Lung (tissue), 12 donors: ENCODE data around the gene GHRL. TPM values are rescaled to one million over a fixed set of nuclear protein-coding genes. Genes with fewer than 3 reads are reported as not detected.

ENCODE experiments used
- ATAC-seq: fragments of 200-7000 bp; cut with Tn5 transposase; one replicate; pipeline ENCODE4 v1.9.1; 2020; ENCODE audit warnings: moderate number of reproducible peaks; ENCODE audit not compliant: insufficient read depth, low FRiP score
- DNase-seq, 3 donors: peaks; one replicate each; pipeline ENCODE4 v3.0.0-alpha.2; 2013 to 2017
- H3K27ac ChIP-seq, 2 donors: one replicate each; pipeline ENCODE4 v1.5.1; 2013; ENCODE audit warnings: mild to moderate bottlenecking in 2 of 2, moderate library complexity in 2 of 2, control low read depth in 1 of 2, inconsistent platforms in 1 of 2, low read depth in 1 of 2, low read length in 1 of 2
- H3K27me3 ChIP-seq, 3 donors: one replicate each; pipeline ENCODE4 v1.5.1; 2013; ENCODE audit warnings: low read length in 2 of 3; ENCODE audit not compliant: control insufficient read depth in 3 of 3, insufficient read depth in 3 of 3
- H3K36me3 ChIP-seq, 4 donors: one replicate each; pipeline ENCODE4 v1.5.1; 2013; ENCODE audit warnings: low read length in 4 of 4, mild to moderate bottlenecking in 1 of 4, moderate library complexity in 1 of 4; ENCODE audit not compliant: control insufficient read depth in 4 of 4, insufficient read depth in 4 of 4
- H3K4me1 ChIP-seq, 5 donors: one replicate each; pipeline ENCODE4 v1.5.1; 2013; ENCODE audit warnings: low read length in 5 of 5, mild to moderate bottlenecking in 2 of 5, moderate library complexity in 1 of 5; ENCODE audit not compliant: control insufficient read depth in 5 of 5, insufficient read depth in 5 of 5
- H3K4me3 ChIP-seq: one replicate; pipeline ENCODE4 v1.5.1; 2013; ENCODE audit warnings: mild to moderate bottlenecking, control low read depth, moderate library complexity
- H3K9ac ChIP-seq, 2 donors: one replicate each; pipeline ENCODE4 v1.5.1; 2013; ENCODE audit warnings: low read length in 2 of 2, control low read depth in 1 of 2; ENCODE audit not compliant: insufficient read depth in 1 of 2
- H3K9me3 ChIP-seq, 4 donors: one replicate each; pipeline ENCODE4 v1.5.1; 2013; ENCODE audit warnings: low read length in 3 of 4, mild to moderate bottlenecking in 1 of 4, moderate library complexity in 1 of 4; ENCODE audit not compliant: control insufficient read depth in 4 of 4, insufficient read depth in 3 of 4
- CTCF ChIP-seq: IDR thresholded peaks from 2 replicates; pipeline ENCODE4 v1.5.1; 2012; ENCODE audit warnings: mild to moderate bottlenecking; ENCODE audit errors: control extremely low read depth, extremely low read depth
- WGBS, 2 donors: extraction: QIAGEN DNeasy Blood & Tissue Kit; methylation state at CpG; one replicate each; pipeline ENCODE4 v1.1.7; 2013; 5-methylcytosine and 5-hydroxymethylcytosine counted together
- polyA plus RNA-seq, 2 donors: library from polyadenylated mRNA; stranded (reverse); fragments of 200-250 nt; gene quantifications; one replicate each; pipeline ENCODE4 v1.2.1, GENCODE V29; 2013
- total RNA-seq, 2 donors: library from RNA; depleted of rRNA in 1 of 2; stranded (reverse); fragments of >200 nt in 1 of 2; gene quantifications; one replicate each; pipeline ENCODE4 v1.2.1, GENCODE V29; 2014 to 2021
- donor health status: control.
- donor health status: control.
- donor health status: Bipolar disorder and iron deficiency.
- donor health status: healthy.
- donor health status: DM: yes; HTN: yes; CAD: no.

GHRL gene
- total and polyA plus RNA-seq, 4 donors = 5.4 to 28.2 (median 10.7) TPM

DNA sequence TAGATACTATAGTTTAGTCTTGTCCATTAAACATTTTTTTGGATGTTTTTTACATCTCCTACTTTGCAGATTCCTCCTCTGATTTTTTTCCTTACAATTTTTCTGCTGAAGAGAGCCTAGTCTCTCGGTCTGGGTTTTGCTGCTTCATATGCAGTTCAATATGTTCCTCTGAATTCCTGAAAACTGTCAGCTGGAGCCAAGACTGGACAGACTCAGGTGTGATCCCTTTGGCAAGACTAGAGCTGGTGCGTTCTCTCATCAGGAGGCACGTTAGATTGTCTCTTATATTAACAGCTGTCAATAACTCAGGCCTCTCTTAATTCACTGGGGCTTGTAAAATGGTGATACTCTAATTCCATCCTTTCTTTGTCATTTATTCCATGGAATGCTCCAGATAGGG is 13.4 kb upstream of the GHRL start:
- Histone ChIP-seq H3K36me3 (peaks cover 39 to 55% (median 43%) of the 10 kb centered on the region in 4 donors), H3K4me3 (no peak overlapping the region), H3K27ac (no peak overlapping the region), H3K9me3 (no peaks in the 10 kb centered on the region), H3K9ac (no peak overlapping the region), H3K27me3 (no peaks in the 10 kb centered on the region), H3K4me1 (peaks cover 0 to 1% (median 0%) of the 10 kb centered on the region in 5 donors)
- TF ChIP-seq CTCF = no peak
- DNase-seq = no peak
- ATAC-seq = no peak
- WGBS, 2 donors = 94 to 96% methylated on average over 3 of the region's 3 CpGs

DNA sequence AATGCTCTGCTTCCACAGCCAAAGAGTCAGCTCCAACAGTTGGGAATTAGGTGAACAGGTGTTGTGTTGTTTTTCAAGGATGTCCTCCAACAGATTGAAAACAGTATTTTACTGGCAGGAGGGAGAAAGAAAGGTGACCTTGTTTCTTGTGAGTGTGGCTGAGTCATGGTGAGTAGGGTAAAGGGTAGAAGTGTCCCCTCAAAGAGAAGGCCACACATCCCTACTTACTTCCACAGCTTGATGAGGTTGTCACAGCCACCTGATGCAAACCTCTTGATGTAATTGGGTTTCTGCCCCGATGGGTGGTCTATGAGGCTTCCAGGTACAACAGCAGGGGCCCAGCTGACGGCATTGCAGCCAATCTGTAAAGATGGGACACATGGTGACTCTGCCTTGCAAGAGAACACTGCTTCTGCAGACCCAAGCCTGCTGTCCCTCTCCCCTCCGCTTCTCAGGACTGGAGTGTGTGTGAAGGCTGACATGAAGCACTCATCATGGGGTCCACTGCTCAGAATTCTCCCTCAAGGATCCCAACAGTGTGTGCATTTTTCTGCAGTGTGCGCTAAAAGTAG is 12.7 kb upstream of the GHRL start:
- 94 to 97% methylated on average over 4 of the region's 4 CpGs for WGBS, 2 donors
- no peaks in the 10 kb centered on the region for H3K9me3 ChIP-seq
- no peak for ATAC-seq
- no peaks in the 10 kb centered on the region for H3K27me3 ChIP-seq
- no peak overlapping the region for H3K27ac ChIP-seq
- H3K36me3 ChIP-seq = peaks cover 42 to 59% (median 45%) of the 10 kb centered on the region in 4 donors
- no peak for TF ChIP-seq CTCF
- no peak for DNase-seq
- no peak overlapping the region for H3K9ac ChIP-seq
- H3K4me3 ChIP-seq = no peak overlapping the region
- H3K4me1 ChIP-seq = peaks cover 0 to 1% (median 0%) of the 10 kb centered on the region in 5 donors

GRCh38 chr3:10304905-10305304 is 12.2 kb upstream of the GHRL start:
- Histone ChIP-seq H3K36me3 (peaks cover 45 to 63% (median 47%) of the 10 kb centered on the region in 4 donors), H3K9ac (no peak overlapping the region), H3K4me3 (no peak overlapping the region), H3K27ac (no peak overlapping the region), H3K4me1 (peaks cover 0 to under 1% (median 0%) of the 10 kb centered on the region in 5 donors), H3K27me3 (no peaks in the 10 kb centered on the region), H3K9me3 (no peaks in the 10 kb centered on the region)
- ATAC-seq (no peak), DNase-seq (no peak)
- 92 to 93% methylated on average over 8 of the region's 8 CpGs for WGBS, 2 donors
- TF ChIP-seq CTCF = no peak

DNA sequence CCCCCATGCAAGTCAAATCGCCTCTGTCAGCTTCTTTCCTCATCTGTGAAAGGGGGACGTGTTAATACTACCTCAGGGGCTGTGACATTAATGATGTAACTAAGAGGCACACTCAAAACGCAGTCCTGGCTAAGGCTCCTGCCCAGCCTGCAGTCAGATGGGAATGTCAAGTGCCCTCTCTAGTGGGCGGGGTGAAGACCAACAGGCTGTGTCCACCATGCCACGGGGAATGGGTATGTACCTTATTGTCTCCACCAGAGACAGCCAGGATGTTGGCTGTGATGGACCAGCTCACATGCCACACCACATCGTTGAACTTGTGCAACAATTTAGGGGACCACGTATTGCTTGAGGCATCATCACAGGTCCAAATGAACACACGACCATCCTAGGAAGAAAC is 11.0 kb upstream of the GHRL start:
- no peak overlapping the region for H3K9ac ChIP-seq
- peaks cover 0 to 2% (median 0%) of the 10 kb centered on the region in 5 donors for H3K4me1 ChIP-seq
- peaks cover 42 to 64% (median 46%) of the 10 kb centered on the region in 4 donors for H3K36me3 ChIP-seq
- H3K27ac ChIP-seq = no peak overlapping the region
- WGBS, 2 donors = 76 to 85% methylated on average over 8 of the region's 8 CpGs
- no peaks in the 10 kb centered on the region for H3K9me3 ChIP-seq
- no peak for TF ChIP-seq CTCF
- no peak for DNase-seq
- H3K4me3 ChIP-seq = no peak overlapping the region
- no peaks in the 10 kb centered on the region for H3K27me3 ChIP-seq
- ATAC-seq = no peak
